Nephron progenitor cell (in vitro differentiated cells): ENCODE data around the gene PKD1L1.
"Not testable (repeated sequence)": the region's sequence is repeated elsewhere in the genome, so short reads cannot be mapped to it uniquely, and the experiment has no call there.

Experiments
- DNase-seq: peaks from one replicate; pipeline ENCODE4 v3.0.0; 2021
- H3K27ac Mint-ChIP-seq: 2 replicates; pipeline ENCODE4 v1.8.0; 2021; ENCODE audit warnings: mild to moderate bottlenecking, moderate library complexity, mixed read lengths
- H3K27me3 Mint-ChIP-seq: 2 replicates; pipeline ENCODE4 v1.8.0; 2021; ENCODE audit warnings: mild to moderate bottlenecking, low read depth, mixed read lengths; ENCODE audit not compliant: poor library complexity
- H3K36me3 Mint-ChIP-seq: 2 replicates; pipeline ENCODE4 v1.8.0; 2021; ENCODE audit warnings: low read depth, mixed read lengths
- H3K4me1 Mint-ChIP-seq: 2 replicates; pipeline ENCODE4 v1.8.0; 2021; ENCODE audit warnings: mixed read lengths
- H3K4me3 Mint-ChIP-seq: 2 replicates; pipeline ENCODE4 v1.8.0; 2021; ENCODE audit warnings: mild to moderate bottlenecking, moderate library complexity, mixed read lengths
- H3K9me3 Mint-ChIP-seq: 2 replicates; pipeline ENCODE4 v1.8.0; 2021; ENCODE audit warnings: mild to moderate bottlenecking, moderate library complexity, mixed read lengths
- TF ChIP-seq, protein P1 (sequence below): fragments of 200-600 bp; sonication (generic); IDR thresholded peaks from 2 replicates; pipeline ENCODE4 v1.5.0; 2021; ENCODE audit warnings: antibody characterized with exemption

PKD1L1 gene

DNA sequence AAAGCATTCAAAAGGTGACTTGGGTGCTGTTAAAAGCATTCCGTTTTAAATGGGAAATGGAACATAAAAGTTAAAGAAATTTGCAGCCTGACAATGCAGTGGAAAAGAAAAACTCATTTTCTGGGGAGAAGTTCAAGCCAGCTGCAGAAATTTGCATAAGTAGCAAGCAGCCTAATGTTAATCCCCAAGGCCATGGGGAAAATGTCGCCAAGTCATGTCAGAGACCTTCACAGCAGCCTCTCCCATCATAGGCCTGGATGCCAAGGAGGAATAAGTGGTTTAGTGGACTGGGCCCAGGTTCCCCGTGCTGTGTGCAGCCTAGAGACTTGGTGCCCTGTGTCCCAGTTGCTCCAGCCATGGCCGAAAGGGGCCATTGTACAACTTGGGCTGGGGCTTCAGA is 154.2 kb downstream of the PKD1L1 start:
- Mint-ChIP-seq H3K27ac (no peak overlapping the region), H3K36me3 (no peaks in the 10 kb centered on the region), H3K4me1 (peaks cover 3% of the 10 kb centered on the region), H3K4me3 (no peak overlapping the region), H3K27me3 (peaks cover 6% of the 10 kb centered on the region), H3K9me3 (peaks cover 29% of the 10 kb centered on the region)
- TF ChIP-seq, protein P1, sequence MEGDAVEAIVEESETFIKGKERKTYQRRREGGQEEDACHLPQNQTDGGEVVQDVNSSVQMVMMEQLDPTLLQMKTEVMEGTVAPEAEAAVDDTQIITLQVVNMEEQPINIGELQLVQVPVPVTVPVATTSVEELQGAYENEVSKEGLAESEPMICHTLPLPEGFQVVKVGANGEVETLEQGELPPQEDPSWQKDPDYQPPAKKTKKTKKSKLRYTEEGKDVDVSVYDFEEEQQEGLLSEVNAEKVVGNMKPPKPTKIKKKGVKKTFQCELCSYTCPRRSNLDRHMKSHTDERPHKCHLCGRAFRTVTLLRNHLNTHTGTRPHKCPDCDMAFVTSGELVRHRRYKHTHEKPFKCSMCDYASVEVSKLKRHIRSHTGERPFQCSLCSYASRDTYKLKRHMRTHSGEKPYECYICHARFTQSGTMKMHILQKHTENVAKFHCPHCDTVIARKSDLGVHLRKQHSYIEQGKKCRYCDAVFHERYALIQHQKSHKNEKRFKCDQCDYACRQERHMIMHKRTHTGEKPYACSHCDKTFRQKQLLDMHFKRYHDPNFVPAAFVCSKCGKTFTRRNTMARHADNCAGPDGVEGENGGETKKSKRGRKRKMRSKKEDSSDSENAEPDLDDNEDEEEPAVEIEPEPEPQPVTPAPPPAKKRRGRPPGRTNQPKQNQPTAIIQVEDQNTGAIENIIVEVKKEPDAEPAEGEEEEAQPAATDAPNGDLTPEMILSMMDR = no peak
- DNase-seq = no peak

DNA sequence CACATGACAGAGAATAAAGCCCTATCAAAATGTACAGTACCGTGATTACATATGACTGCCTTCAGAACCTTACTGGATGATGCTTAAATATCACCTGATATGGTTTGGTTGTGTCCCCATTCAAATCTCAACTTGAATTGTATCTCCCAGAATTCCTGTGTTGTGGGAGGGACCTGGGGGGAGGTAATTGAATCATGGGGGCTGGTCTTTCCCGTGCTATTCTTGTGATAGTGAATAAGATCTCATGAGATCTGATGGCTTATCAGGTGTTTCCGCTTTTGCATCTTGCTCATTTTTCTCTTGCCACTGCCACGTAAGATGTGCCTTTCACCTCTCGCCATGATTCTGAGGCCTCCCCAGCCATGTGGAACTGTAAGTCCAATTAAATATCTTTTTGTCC is 155.1 kb downstream of the PKD1L1 start:
- not testable (repeated sequence) for H3K4me3 Mint-ChIP-seq, H3K36me3 Mint-ChIP-seq, H3K4me1 Mint-ChIP-seq, DNase-seq, H3K27me3 Mint-ChIP-seq
- Mint-ChIP-seq H3K27ac (peak overlapping the region; percentile 68), H3K9me3 (peaks cover 29% of the 10 kb centered on the region)

DNA sequence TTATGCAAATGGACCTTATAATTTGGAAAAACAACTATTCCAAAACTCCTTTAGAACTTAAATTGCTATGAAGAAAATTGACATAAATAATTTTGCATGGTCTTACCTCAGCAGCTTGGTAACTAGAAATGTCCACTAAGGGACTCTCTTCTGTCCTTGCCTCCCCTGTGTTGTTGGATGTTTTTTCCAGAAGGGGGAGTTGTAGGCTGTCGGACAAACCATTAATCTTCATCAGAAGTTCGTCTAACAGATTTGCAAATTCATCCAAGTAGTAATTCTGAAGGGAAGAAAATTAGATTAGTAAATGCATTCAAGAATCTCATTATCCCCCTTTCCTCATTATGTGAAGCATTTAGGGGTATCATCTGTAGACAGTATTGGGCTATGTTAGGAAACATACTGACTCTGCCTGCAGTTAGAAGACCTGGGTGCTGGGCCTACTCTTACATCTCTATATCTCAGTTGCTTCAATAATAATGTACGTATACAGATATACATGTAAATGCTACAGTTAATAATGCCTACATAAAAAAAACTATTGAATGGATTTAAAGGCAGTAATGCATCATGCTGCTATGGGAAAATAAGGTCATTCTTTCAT is 155.6 kb downstream of the PKD1L1 start:
- Mint-ChIP-seq H3K27ac (no peak overlapping the region), H3K4me1 (peaks cover 3% of the 10 kb centered on the region), H3K27me3 (peaks cover 6% of the 10 kb centered on the region), H3K9me3 (peaks cover 29% of the 10 kb centered on the region), H3K36me3 (no peaks in the 10 kb centered on the region), H3K4me3 (no peak overlapping the region)
- DNase-seq = no peak
- TF ChIP-seq, protein P1 = no peak

DNA sequence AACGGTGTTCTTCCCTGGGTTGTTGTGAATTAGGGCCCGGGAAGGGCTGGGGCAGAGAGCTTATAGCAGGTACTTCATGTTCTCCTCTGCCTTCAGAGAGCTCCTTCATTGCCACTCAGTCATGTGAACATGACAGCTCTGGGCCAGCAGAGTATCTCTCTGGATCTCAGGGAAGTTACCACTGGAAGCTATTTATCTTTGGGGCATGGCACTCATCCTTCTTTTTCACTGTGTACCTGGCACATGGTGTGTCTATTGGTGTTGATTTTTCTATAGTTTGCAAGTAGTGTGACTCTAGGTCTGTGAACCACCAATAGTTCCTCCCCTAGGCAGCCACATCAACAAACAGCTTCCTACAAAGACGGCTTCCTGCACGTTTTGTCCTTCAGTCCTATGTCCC is 156.6 kb downstream of the PKD1L1 start:
- TF ChIP-seq, protein P1 = no peak
- Mint-ChIP-seq H3K27me3 (peaks cover 6% of the 10 kb centered on the region), H3K27ac (no peak overlapping the region), H3K4me1 (peaks cover 10% of the 10 kb centered on the region), H3K4me3 (no peak overlapping the region), H3K9me3 (peaks cover 26% of the 10 kb centered on the region), H3K36me3 (no peaks in the 10 kb centered on the region)
- DNase-seq = no peak

DNA sequence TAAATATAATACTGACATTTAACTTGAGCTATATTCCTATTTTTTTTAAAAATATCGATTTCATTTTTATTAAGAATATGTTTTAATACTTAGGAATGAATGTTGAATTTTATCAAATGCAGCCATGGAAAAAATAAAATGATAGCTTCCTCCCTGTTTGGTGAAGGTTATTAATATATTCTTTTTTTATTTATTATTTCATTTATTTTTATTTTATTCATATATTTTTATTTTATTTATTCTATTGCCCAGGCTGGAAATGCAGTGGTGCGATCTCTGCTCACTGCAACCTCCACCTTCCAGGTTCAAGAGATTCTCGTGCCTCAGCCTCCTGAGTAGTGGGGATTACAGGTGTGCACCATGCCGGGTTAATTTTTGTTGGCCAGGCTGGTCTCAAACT is 160.2 kb downstream of the PKD1L1 start:
- Mint-ChIP-seq H3K9me3 (peaks cover 11% of the 10 kb centered on the region), H3K4me3 (no peak overlapping the region), H3K4me1 (peaks cover 24% of the 10 kb centered on the region), H3K27ac (no peak overlapping the region), H3K36me3 (no peaks in the 10 kb centered on the region), H3K27me3 (no peaks in the 10 kb centered on the region)
- TF ChIP-seq, protein P1 = no peak
- no peak for DNase-seq

DNA sequence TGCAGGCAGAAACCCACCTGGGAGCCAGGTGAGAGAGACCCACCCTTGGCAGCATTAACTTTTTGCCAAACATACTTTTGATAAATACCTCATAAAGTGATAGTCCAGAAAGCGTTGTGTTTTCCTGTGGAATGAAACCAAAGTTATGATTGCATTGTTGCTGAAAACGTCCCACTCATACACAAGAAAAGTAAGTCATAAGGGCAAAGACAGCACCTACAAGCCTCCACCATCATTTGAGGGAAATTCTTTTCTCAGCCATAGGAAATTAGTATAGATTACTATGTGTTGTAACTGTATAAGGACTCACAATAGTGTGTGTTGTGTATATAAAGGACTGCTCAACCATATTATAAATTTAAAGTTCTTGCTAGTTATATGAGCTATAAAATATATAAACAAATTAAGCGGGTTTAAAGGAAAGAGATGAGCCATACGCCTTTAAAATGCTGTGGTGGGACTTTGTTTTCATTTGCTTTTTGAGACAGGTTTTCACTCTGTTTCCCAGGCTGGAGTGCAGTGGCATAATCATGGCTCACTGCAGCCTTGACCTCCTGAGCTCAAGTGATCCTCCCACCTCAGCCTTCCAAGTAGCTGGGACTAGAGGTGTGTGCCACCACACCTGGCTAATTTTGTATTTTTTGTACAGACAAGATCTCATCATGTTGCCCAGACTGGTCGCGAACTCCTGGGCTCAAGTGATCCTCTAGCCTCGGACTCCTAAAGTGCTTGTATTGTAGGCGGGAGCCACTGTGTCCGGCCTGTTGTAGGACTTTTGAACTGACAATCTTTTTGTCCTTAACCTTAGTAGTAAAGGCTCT is 160.8 kb downstream of the PKD1L1 start:
- H3K27me3 Mint-ChIP-seq = no peaks in the 10 kb centered on the region
- no peak for DNase-seq
- peak overlapping the region; percentile 25 for H3K27ac Mint-ChIP-seq
- peaks cover 29% of the 10 kb centered on the region for H3K4me1 Mint-ChIP-seq
- H3K9me3 Mint-ChIP-seq = peaks cover 11% of the 10 kb centered on the region
- H3K36me3 Mint-ChIP-seq = no peaks in the 10 kb centered on the region
- TF ChIP-seq, protein P1 = no peak
- H3K4me3 Mint-ChIP-seq = no peak overlapping the region
